GM19395 (cell line): ENCODE data around the gene CMKLR1.

Source experiments
- ATAC-seq: cut with Tn5 transposase; IDR thresholded peaks from one replicate; pipeline ENCODE4 v1.9.1; 2021; ENCODE audit warnings: mild to moderate bottlenecking, moderate library complexity; ENCODE audit not compliant: unreplicated experiment

Gene CMKLR1

GRCh38 chr12:108269224-108269623 is 69.9 kb downstream of the CMKLR1 start:
- ATAC-seq = no peak

GRCh38 chr12:108268397-108268796 is 70.7 kb downstream of the CMKLR1 start:
- no peak for ATAC-seq

GRCh38 chr12:108267450-108267849 is 71.7 kb downstream of the CMKLR1 start:
- no peak for ATAC-seq

GRCh38 chr12:108266131-108266530 is 73.0 kb downstream of the CMKLR1 start:
- no peak for ATAC-seq

- no peak for ATAC-seq
Measured at GRCh38 chr12:108265505-108265904, 73.6 kb downstream of the CMKLR1 start.

- ATAC-seq = no peak
Measured at GRCh38 chr12:108260969-108261368, 78.1 kb downstream of the CMKLR1 start.

GRCh38 chr12:108260039-108260438 is 79.1 kb downstream of the CMKLR1 start:
- ATAC-seq = no peak

- ATAC-seq = no peak
Measured at GRCh38 chr12:108257610-108258106, 81.5 kb downstream of the CMKLR1 start.

GRCh38 chr12:108257004-108257403 is 82.1 kb downstream of the CMKLR1 start:
- no peak for ATAC-seq

- ATAC-seq = no peak
Measured at GRCh38 chr12:108255252-108255602, 83.9 kb downstream of the CMKLR1 start.

GRCh38 chr12:108254517-108255251 is 84.4 kb downstream of the CMKLR1 start:
- no peak for ATAC-seq

GRCh38 chr12:108254030-108254429 is 85.1 kb downstream of the CMKLR1 start:
- no peak for ATAC-seq

GRCh38 chr12:108253540-108253939 is 85.6 kb downstream of the CMKLR1 start:
- ATAC-seq = no peak

GRCh38 chr12:108252523-108252922 is 86.6 kb downstream of the CMKLR1 start:
- no peak for ATAC-seq

- no peak for ATAC-seq
Measured at GRCh38 chr12:108248011-108248410, 91.1 kb downstream of the CMKLR1 start.

GRCh38 chr12:108247130-108247529 is 92.0 kb downstream of the CMKLR1 start:
- no peak for ATAC-seq

- no peak for ATAC-seq
Measured at GRCh38 chr12:108241986-108242703, 97.0 kb downstream of the CMKLR1 start.

- ATAC-seq = no peak
Measured at GRCh38 chr12:108240928-108241327, 98.2 kb downstream of the CMKLR1 start.

- no peak for ATAC-seq
Measured at GRCh38 chr12:108240027-108240785, 98.9 kb downstream of the CMKLR1 start.

- ATAC-seq = no peak
Measured at GRCh38 chr12:108239378-108239777, 99.7 kb downstream of the CMKLR1 start.

- ATAC-seq = no peak
Measured at GRCh38 chr12:108238474-108238873, 100.6 kb downstream of the CMKLR1 start.
